IMR-90 (cell line): Measurements from ENCODE around the gene SPRR4. TPM values are rescaled to one million over a fixed set of nuclear protein-coding genes. Genes with fewer than 3 reads are reported as not detected.

Experiments used
- ATAC-seq: fragments of 200-7000 bp; cut with Tn5 transposase; 2 replicates; pipeline ENCODE4 v1.9.1; 2020; ENCODE audit warnings: low read depth, mild to moderate bottlenecking, moderate library complexity
- BruUV-seq: library from RNA; stranded (reverse); fragments of 400-500 nt; replicated peaks from 2 replicates; lab custom pipeline; 2021; lab: Mats Ljungman, UMichigan
- CTCF ChIA-PET: fragments of 300-600 bp; formaldehyde crosslinking; extraction: SDS; loops from one replicate; lab custom pipeline; 2021; ENCODE audit warnings: antibody characterized with exemption; lab: Yijun Ruan, JAX
- POLR2A ChIA-PET: fragments of 300-600 bp; sonication (Branson Sonifier 250); formaldehyde crosslinking; loops from one replicate; lab custom pipeline; 2022; ENCODE audit warnings: antibody characterized with exemption; ENCODE audit not compliant: unreplicated experiment; lab: Charles Lee
- DNase-seq: peaks from one replicate; pipeline ENCODE4 v3.0.0; 2013
- H2AFZ ChIP-seq: replicated peaks from 2 replicates; pipeline ENCODE3; 2013; ENCODE audit warnings: low read length, mild to moderate bottlenecking; ENCODE audit not compliant: poor library complexity
- H2AK5ac ChIP-seq: 2 replicates; pipeline ENCODE4 v1.6.1; 2013; ENCODE audit warnings: low read depth, low read length, inconsistent platforms
- H2AK9ac ChIP-seq: replicated peaks from 2 replicates; pipeline ENCODE3; 2013; ENCODE audit warnings: mild to moderate bottlenecking, low read depth, low read length, moderate library complexity; ENCODE audit not compliant: poor library complexity
- H2BK120ac ChIP-seq: 2 replicates; pipeline ENCODE4 v1.6.1; 2013; ENCODE audit warnings: low read depth, low read length, inconsistent platforms
- H2BK15ac ChIP-seq: 3 replicates; pipeline ENCODE4 v1.6.1; 2013; ENCODE audit warnings: low read depth, low read length, inconsistent platforms
- H2BK20ac ChIP-seq: 2 replicates; pipeline ENCODE4 v1.6.1; 2013; ENCODE audit warnings: low read depth, mild to moderate bottlenecking, inconsistent platforms, low read length, moderate library complexity
- H2BK5ac ChIP-seq: 2 replicates; pipeline ENCODE4 v1.6.1; 2013; ENCODE audit warnings: mild to moderate bottlenecking, low read depth, low read length, inconsistent platforms; ENCODE audit not compliant: poor library complexity, severe bottlenecking
- H3K14ac ChIP-seq: replicated peaks from 2 replicates; pipeline ENCODE4 v1.6.1; 2013; ENCODE audit warnings: low read depth, low read length, inconsistent platforms
- H3K18ac ChIP-seq: 2 replicates; pipeline ENCODE4 v1.6.1; 2013; ENCODE audit warnings: low read depth, low read length, control low read depth
- H3K23ac ChIP-seq: 2 replicates; pipeline ENCODE4 v1.6.1; 2013; ENCODE audit warnings: low read depth, low read length, inconsistent platforms
- H3K27ac ChIP-seq: 2 replicates; pipeline ENCODE4 v1.5.1; 2013; ENCODE audit warnings: mild to moderate bottlenecking, control low read depth, low read length; ENCODE audit not compliant: insufficient read depth
- H3K27me3 ChIP-seq: 2 replicates; pipeline ENCODE4 v1.6.1; 2013; ENCODE audit warnings: low read length; ENCODE audit not compliant: control insufficient read depth, insufficient read depth
- H3K36me3 ChIP-seq: 2 replicates; pipeline ENCODE4 v1.6.1; 2013; ENCODE audit warnings: low read length, mixed read lengths; ENCODE audit not compliant: control insufficient read depth, insufficient read depth
- H3K4ac ChIP-seq: 2 replicates; pipeline ENCODE4 v1.6.1; 2013; ENCODE audit warnings: low read depth, low read length, inconsistent platforms
- H3K4me1 ChIP-seq: 2 replicates; pipeline ENCODE4 v1.6.1; 2013; ENCODE audit warnings: low read length, mixed read lengths; ENCODE audit not compliant: control insufficient read depth, insufficient read depth
- H3K4me2 ChIP-seq: 2 replicates; pipeline ENCODE4 v1.6.1; 2013; ENCODE audit warnings: low read depth, mild to moderate bottlenecking, control low read depth, low read length, moderate library complexity
- H3K4me3 ChIP-seq: 2 replicates; pipeline ENCODE4 v1.5.1; 2013; ENCODE audit warnings: low read depth, mild to moderate bottlenecking, control low read depth, low read length, moderate library complexity; ENCODE audit not compliant: insufficient read depth
- H3K56ac ChIP-seq: 2 replicates; pipeline ENCODE4 v1.6.1; 2013; ENCODE audit warnings: low read length, inconsistent platforms; ENCODE audit not compliant: insufficient read depth; ENCODE audit errors: extremely low read depth
- H3K79me1 ChIP-seq, 2 experiments: 2 replicates each; pipeline ENCODE4 v1.6.1; 2013; ENCODE audit warnings: low read length in 2 of 2, inconsistent platforms in 1 of 2, low read depth in 1 of 2
- H3K9ac ChIP-seq: 2 replicates; pipeline ENCODE4 v1.6.1; 2013; ENCODE audit warnings: low read depth, low read length, control low read depth
- H3K9me1 ChIP-seq: 2 replicates; pipeline ENCODE4 v1.6.1; 2013; ENCODE audit warnings: low read length, inconsistent platforms; ENCODE audit not compliant: insufficient read depth
- H3K9me3 ChIP-seq: 2 replicates; pipeline ENCODE4 v1.6.1; 2013; ENCODE audit warnings: low read length; ENCODE audit not compliant: control insufficient read depth, insufficient read depth
- H4K20me1 ChIP-seq: 2 replicates; pipeline ENCODE4 v1.6.1; 2013; ENCODE audit warnings: low read length, inconsistent platforms; ENCODE audit not compliant: insufficient read depth
- H4K5ac ChIP-seq: 2 replicates; pipeline ENCODE4 v1.6.1; 2013; ENCODE audit warnings: mild to moderate bottlenecking, low read depth, low read length, control low read depth
- H4K8ac ChIP-seq, 2 experiments: 2 replicates each; pipeline ENCODE4 v1.6.1; 2013; ENCODE audit warnings: low read depth in 2 of 2, low read length in 2 of 2, control low read depth in 1 of 2, inconsistent platforms in 1 of 2
- H4K91ac ChIP-seq: 2 replicates; pipeline ENCODE4 v1.6.1; 2013; ENCODE audit warnings: low read depth, low read length, inconsistent platforms; ENCODE audit not compliant: insufficient read depth
- RAD21 ChIP-seq: IDR thresholded peaks from 2 replicates; pipeline ENCODE4 v1.6.1; 2012; ENCODE audit warnings: low read length, improper control_type of control experiment
- SMC3 ChIP-seq: fragments of 150-350 bp; IDR thresholded peaks from 2 replicates; pipeline ENCODE4 v1.6.1; 2016; ENCODE audit warnings: low read depth, mild to moderate bottlenecking, antibody characterized with exemption, low read length, moderate library complexity
- USF2 ChIP-seq: fragments of 150-350 bp; IDR thresholded peaks from 2 replicates; pipeline ENCODE4 v1.6.1; 2017; ENCODE audit warnings: mild to moderate bottlenecking, antibody characterized with exemption, low read length, low read depth
- WGBS, 2 experiments: methylation state at CpG; one replicate each; pipeline versions ENCODE4 v1.1.5 to v1.1.7; 2013; ENCODE audit warnings: missing lambda C conversion rate in 2 of 2; ENCODE audit not compliant: insufficient read length in 1 of 2; ENCODE audit errors: extremely low coverage in 2 of 2; 5-methylcytosine and 5-hydroxymethylcytosine counted together
- dilution Hi-C: fragments of 300-500 bp; cut with HindIII; formaldehyde crosslinking; loops from one replicate; pipeline ENCODE4 v1.14.3; 2018; ENCODE audit warnings: low sequenced_read_pairs; ENCODE audit not compliant: unreplicated experiment
- in situ Hi-C: fragments of 300-500 bp; cut with MboI; formaldehyde crosslinking; loops from 3 replicates; pipeline ENCODE4 v1.14.3; 2019; ENCODE audit warnings: low sequenced_read_pairs, inconsistent platforms, mixed read lengths
- intact Hi-C: fragments of 100-400 bp; cut with micrococcal nuclease; formaldehyde crosslinking; loops from 2 replicates; pipeline ENCODE4 v1.10.0; 2022
- polyA plus RNA-seq, 3 experiments: library from polyadenylated mRNA; depleted of rRNA; stranded (reverse); fragments of >200 nt; gene quantifications; 2 replicates each; pipeline ENCODE4 v1.2.3, GENCODE V29; 2012; ENCODE audit warnings: low replicate concordance in 1 of 3
- total RNA-seq: library from RNA; depleted of rRNA; stranded (reverse); fragments of >200 nt; gene quantifications from 2 replicates; pipeline ENCODE4 v1.2.3, GENCODE V29; 2012

The SPRR4 gene
- total and polyA plus RNA-seq, 2 of the 4 experiments (the other 2 are of a cell fraction) = not detected

GRCh38 chr1:152980676-152981075 lies 10.2 kb downstream of the SPRR4 start:
- no CpG with 5 or more reads among the region's 1 CpG for WGBS, 2 experiments
- ChIA-PET CTCF (no interaction called here), POLR2A (no interaction called here)
- Histone ChIP-seq H2BK20ac (no peak overlapping the region), H3K9me3 (no peaks in the 10 kb centered on the region), H3K36me3 (no peaks in the 10 kb centered on the region), H3K4me2 (no peak overlapping the region), H2AK9ac (no peak overlapping the region), H4K20me1 (no peaks in the 10 kb centered on the region), H2BK120ac (no peak overlapping the region), H4K8ac (no peak overlapping the region), H3K4ac (no peak overlapping the region), H3K18ac (no peak overlapping the region), H2AFZ (no peak overlapping the region), H3K27me3 (no peaks in the 10 kb centered on the region), H3K79me1 (no peaks in the 10 kb centered on the region), H2BK15ac (no peak overlapping the region), H3K9me1 (no peaks in the 10 kb centered on the region), H3K4me1 (no peaks in the 10 kb centered on the region), H4K5ac (no peak overlapping the region), H3K56ac (no peak overlapping the region), H2BK5ac (no peak overlapping the region), H3K23ac (no peak overlapping the region), H2AK5ac (no peak overlapping the region), H3K27ac (no peak overlapping the region), H4K91ac (no peak overlapping the region), H3K4me3 (no peak overlapping the region), H3K9ac (no peak overlapping the region), H3K14ac (no peak overlapping the region)
- in situ Hi-C loops = no loop called here
- dilution Hi-C loops = no loop called here
- BruUV-seq = no TSS peak
- intact Hi-C loops = no loop called here
- ATAC-seq = no peak
- DNase-seq = no peak
- no peak for TF ChIP-seq RAD21
- TF ChIP-seq USF2 = no peak
- no peak for TF ChIP-seq SMC3
